GM12878 (cell line): ENCODE data around the gene HAUS7.

Experiments
- BCL11A ChIP-seq: IDR thresholded peaks from 2 replicates; pipeline ENCODE4 v1.6.1; 2011; ENCODE audit warnings: low read depth, low read length
- CHD2 ChIP-seq: IDR thresholded peaks from 2 replicates; pipeline ENCODE4 v1.6.1; 2011; ENCODE audit warnings: low read depth, low read length, improper control_type of control experiment, borderline replicate concordance
- CREB1 ChIP-seq: IDR thresholded peaks from 2 replicates; pipeline ENCODE4 v1.6.1; 2012; ENCODE audit warnings: low read depth, mild to moderate bottlenecking, inconsistent platforms
- CREM ChIP-seq: IDR thresholded peaks from 2 replicates; pipeline ENCODE4 v1.6.1; 2014; ENCODE audit warnings: antibody characterized with exemption, low read depth
- GABPA ChIP-seq: IDR thresholded peaks from 2 replicates; pipeline ENCODE4 v1.6.1; 2014; ENCODE audit warnings: antibody characterized with exemption, low read depth, mild to moderate bottlenecking, inconsistent platforms
- HDGF ChIP-seq: fragments of 450-650 bp; IDR thresholded peaks from 2 replicates; pipeline ENCODE4 v1.6.1; 2016; ENCODE audit warnings: antibody characterized with exemption
- JUND ChIP-seq: IDR thresholded peaks from 2 replicates; pipeline ENCODE4 v1.6.1; 2012; ENCODE audit warnings: low read depth, mild to moderate bottlenecking, low read length, improper control_type of control experiment, moderate library complexity
- MXI1 ChIP-seq: fragments of 150-350 bp; IDR thresholded peaks from 2 replicates; pipeline ENCODE4 v1.6.1; 2011; ENCODE audit warnings: low read depth, mild to moderate bottlenecking, inconsistent platforms, low read length, improper control_type of control experiment
- PKNOX1 ChIP-seq: fragments of 450-650 bp; IDR thresholded peaks from 2 replicates; pipeline ENCODE4 v1.6.1; 2016; ENCODE audit warnings: mild to moderate bottlenecking
- POLR2A ChIP-seq: IDR thresholded peaks from 2 replicates; pipeline ENCODE4 v1.6.1; 2011; ENCODE audit warnings: low read depth, mild to moderate bottlenecking, low read length
- TF ChIP-seq, protein P1 (sequence below), 3 experiments: IDR thresholded peaks in 2 of 3; conservative IDR thresholded peaks in 1 of 3; 2 replicates each; pipeline ENCODE4 v1.5.1; 2011; ENCODE audit warnings: low read depth in 3 of 3, low read length in 3 of 3, mild to moderate bottlenecking in 3 of 3, control low read depth in 2 of 3, moderate library complexity in 2 of 3, inconsistent platforms in 1 of 3, mixed read lengths in 1 of 3; ENCODE audit not compliant: control insufficient read depth in 2 of 3, insufficient read depth in 1 of 3; ENCODE audit errors: extremely low read depth in 1 of 3
- TF ChIP-seq, protein P2 (sequence below): fragments of 450-650 bp; formaldehyde crosslinking; IDR thresholded peaks from 2 replicates; pipeline ENCODE4 v1.5.0; 2022; ENCODE audit warnings: mild to moderate bottlenecking, missing genetic modification characterization
- TF ChIP-seq, protein P3 (sequence below): IDR thresholded peaks from 2 replicates; pipeline ENCODE4 v1.6.1; 2012; ENCODE audit warnings: improper control_type of control experiment, low read depth, low read length; ENCODE audit not compliant: insufficient replicate concordance
- TF ChIP-seq, protein P4 (sequence below): IDR thresholded peaks from 2 replicates; pipeline ENCODE4 v1.6.1; 2012; ENCODE audit warnings: low read depth, low read length, improper control_type of control experiment

DNA sequence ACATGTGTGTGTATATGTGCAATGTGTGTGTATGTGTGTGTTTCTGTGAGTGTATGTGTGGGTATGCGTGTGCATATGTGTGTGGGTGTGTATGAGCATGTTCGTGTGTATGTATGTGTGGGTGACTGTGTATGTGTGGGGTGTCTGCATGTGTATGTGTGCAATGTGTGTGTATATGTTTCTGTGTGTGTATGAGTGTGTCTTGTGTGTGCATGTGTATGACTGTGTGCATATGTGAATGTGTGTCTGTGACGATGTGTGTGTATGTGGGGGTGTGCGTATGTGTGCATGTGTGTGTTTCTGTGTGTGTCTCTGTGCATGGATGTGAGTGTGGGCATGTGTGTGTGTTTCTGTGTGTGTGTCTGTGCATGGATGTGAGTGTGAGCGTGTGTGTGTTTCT lies 42.9 kb upstream of the HAUS7 start:
- TF ChIP-seq, protein P1, sequence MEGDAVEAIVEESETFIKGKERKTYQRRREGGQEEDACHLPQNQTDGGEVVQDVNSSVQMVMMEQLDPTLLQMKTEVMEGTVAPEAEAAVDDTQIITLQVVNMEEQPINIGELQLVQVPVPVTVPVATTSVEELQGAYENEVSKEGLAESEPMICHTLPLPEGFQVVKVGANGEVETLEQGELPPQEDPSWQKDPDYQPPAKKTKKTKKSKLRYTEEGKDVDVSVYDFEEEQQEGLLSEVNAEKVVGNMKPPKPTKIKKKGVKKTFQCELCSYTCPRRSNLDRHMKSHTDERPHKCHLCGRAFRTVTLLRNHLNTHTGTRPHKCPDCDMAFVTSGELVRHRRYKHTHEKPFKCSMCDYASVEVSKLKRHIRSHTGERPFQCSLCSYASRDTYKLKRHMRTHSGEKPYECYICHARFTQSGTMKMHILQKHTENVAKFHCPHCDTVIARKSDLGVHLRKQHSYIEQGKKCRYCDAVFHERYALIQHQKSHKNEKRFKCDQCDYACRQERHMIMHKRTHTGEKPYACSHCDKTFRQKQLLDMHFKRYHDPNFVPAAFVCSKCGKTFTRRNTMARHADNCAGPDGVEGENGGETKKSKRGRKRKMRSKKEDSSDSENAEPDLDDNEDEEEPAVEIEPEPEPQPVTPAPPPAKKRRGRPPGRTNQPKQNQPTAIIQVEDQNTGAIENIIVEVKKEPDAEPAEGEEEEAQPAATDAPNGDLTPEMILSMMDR (IDR thresholded peaks at IDR 0.05 in 2 of 3, conservative IDR thresholded peaks at IDR 0.05 in 1 of 3; ENCODE audit: control insufficient read depth in 2 of 3, extremely low read depth in 1 of 3, insufficient read depth in 1 of 3, low read depth in 3 of 3, low read length in 3 of 3) = no peak
- no peak for TF ChIP-seq PKNOX1
- TF ChIP-seq, protein P2, sequence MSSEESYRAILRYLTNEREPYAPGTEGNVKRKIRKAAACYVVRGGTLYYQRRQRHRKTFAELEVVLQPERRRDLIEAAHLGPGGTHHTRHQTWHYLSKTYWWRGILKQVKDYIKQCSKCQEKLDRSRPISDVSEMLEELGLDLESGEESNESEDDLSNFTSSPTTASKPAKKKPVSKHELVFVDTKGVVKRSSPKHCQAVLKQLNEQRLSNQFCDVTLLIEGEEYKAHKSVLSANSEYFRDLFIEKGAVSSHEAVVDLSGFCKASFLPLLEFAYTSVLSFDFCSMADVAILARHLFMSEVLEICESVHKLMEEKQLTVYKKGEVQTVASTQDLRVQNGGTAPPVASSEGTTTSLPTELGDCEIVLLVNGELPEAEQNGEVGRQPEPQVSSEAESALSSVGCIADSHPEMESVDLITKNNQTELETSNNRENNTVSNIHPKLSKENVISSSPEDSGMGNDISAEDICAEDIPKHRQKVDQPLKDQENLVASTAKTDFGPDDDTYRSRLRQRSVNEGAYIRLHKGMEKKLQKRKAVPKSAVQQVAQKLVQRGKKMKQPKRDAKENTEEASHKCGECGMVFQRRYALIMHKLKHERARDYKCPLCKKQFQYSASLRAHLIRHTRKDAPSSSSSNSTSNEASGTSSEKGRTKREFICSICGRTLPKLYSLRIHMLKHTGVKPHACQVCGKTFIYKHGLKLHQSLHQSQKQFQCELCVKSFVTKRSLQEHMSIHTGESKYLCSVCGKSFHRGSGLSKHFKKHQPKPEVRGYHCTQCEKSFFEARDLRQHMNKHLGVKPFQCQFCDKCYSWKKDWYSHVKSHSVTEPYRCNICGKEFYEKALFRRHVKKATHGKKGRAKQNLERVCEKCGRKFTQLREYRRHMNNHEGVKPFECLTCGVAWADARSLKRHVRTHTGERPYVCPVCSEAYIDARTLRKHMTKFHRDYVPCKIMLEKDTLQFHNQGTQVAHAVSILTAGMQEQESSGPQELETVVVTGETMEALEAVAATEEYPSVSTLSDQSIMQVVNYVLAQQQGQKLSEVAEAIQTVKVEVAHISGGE = no peak
- TF ChIP-seq MXI1 = no peak
- TF ChIP-seq JUND = no peak
- TF ChIP-seq CHD2 = no peak
- no peak for TF ChIP-seq CREB1
- TF ChIP-seq CREM = no peak
- no peak for TF ChIP-seq HDGF
- TF ChIP-seq POLR2A = no peak
- no peak for TF ChIP-seq GABPA
- TF ChIP-seq, protein P3, sequence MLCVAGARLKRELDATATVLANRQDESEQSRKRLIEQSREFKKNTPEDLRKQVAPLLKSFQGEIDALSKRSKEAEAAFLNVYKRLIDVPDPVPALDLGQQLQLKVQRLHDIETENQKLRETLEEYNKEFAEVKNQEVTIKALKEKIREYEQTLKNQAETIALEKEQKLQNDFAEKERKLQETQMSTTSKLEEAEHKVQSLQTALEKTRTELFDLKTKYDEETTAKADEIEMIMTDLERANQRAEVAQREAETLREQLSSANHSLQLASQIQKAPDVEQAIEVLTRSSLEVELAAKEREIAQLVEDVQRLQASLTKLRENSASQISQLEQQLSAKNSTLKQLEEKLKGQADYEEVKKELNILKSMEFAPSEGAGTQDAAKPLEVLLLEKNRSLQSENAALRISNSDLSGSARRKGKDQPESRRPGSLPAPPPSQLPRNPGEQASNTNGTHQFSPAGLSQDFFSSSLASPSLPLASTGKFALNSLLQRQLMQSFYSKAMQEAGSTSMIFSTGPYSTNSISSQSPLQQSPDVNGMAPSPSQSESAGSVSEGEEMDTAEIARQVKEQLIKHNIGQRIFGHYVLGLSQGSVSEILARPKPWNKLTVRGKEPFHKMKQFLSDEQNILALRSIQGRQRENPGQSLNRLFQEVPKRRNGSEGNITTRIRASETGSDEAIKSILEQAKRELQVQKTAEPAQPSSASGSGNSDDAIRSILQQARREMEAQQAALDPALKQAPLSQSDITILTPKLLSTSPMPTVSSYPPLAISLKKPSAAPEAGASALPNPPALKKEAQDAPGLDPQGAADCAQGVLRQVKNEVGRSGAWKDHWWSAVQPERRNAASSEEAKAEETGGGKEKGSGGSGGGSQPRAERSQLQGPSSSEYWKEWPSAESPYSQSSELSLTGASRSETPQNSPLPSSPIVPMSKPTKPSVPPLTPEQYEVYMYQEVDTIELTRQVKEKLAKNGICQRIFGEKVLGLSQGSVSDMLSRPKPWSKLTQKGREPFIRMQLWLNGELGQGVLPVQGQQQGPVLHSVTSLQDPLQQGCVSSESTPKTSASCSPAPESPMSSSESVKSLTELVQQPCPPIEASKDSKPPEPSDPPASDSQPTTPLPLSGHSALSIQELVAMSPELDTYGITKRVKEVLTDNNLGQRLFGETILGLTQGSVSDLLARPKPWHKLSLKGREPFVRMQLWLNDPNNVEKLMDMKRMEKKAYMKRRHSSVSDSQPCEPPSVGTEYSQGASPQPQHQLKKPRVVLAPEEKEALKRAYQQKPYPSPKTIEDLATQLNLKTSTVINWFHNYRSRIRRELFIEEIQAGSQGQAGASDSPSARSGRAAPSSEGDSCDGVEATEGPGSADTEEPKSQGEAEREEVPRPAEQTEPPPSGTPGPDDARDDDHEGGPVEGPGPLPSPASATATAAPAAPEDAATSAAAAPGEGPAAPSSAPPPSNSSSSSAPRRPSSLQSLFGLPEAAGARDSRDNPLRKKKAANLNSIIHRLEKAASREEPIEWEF = no peak
- TF ChIP-seq, protein P4, sequence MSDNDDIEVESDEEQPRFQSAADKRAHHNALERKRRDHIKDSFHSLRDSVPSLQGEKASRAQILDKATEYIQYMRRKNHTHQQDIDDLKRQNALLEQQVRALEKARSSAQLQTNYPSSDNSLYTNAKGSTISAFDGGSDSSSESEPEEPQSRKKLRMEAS = no peak
- TF ChIP-seq BCL11A = no peak
